ENCODE results near the gene SSUH2. TPM values are rescaled to one million over a fixed set of nuclear protein-coding genes. Genes with fewer than 3 reads are reported as not detected.
A peak's percentile ranks its signal among the peaks of the same experiment; 100 is the strongest.

Gene SSUH2
- total RNA-seq, 1 experiment from 2014 or later, result 0.06 TPM

DNA sequence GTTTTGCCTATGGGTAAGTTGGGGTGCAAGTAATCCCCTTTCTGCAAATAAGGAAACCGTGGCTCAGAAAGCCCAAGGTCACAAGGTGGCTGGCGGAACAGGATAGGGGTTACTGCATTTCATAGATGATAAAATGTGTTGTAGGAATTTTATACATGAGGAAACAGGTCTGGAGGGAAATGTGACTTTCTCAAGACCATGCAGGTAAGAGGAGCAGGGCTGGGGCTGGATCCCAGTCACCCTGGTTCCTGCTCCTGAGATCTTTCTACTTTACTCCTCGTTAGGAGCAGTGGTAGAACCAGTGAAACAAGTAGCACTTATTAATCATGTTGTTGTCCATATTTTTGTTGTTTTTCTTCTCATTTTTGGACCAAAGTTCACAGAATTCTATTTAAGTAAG lies 63.2 kb downstream of the SSUH2 start:
- DNase-seq (ENCODE audit: low spot score), result no peak

DNA sequence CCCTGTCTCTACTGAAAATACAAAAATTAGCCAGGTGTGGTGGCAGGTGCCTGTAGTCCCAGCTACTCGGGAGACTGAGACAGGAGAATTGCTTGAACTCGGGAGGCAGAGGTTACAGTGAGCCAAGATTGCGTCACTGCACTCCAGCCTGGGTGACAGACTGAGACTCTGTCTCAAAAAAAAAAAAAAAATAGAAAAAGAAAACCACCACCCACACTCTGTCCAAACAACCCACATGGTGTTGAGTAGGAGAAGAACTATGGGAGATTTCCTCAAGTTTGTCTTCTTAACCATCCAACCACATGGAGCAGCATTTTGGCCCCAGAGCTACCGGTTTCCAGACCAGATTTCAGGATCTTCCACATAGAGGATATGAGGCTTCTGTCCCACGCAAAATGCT lies 64.2 kb downstream of the SSUH2 start:
- peak; percentile 20 for DNase-seq (ENCODE audit: low spot score)

- DNase-seq (ENCODE audit: low spot score), result no peak
Measured at GRCh38 chr3:8579943-8580342, 64.7 kb downstream of the SSUH2 start.

GRCh38 chr3:8579096-8579495 lies 65.5 kb downstream of the SSUH2 start:
- DNase-seq (ENCODE audit: low spot score), result no peak

DNA sequence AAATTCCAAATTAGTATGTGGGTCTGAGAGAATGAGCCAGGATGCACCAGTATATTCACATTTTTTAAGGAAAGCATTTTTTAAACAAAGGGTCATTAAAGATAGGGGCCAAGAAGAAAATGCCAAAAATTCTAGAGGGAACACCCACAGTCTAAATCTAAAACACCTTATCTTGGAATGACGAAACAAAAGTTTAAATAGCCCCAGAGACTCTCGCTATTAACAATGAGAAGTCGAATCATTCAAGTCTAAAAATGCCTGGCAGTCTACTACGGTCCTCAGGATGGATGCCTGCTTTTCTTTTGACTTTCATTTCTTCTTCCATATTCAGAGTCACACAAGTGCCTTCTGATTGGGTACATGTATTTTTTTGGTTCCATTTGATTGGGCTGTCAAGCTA lies 66.3 kb downstream of the SSUH2 start:
- no peak for DNase-seq (ENCODE audit: low spot score)

- DNase-seq (ENCODE audit: low spot score), result no peak
Measured at GRCh38 chr3:8576841-8577571, 67.6 kb downstream of the SSUH2 start.

DNA sequence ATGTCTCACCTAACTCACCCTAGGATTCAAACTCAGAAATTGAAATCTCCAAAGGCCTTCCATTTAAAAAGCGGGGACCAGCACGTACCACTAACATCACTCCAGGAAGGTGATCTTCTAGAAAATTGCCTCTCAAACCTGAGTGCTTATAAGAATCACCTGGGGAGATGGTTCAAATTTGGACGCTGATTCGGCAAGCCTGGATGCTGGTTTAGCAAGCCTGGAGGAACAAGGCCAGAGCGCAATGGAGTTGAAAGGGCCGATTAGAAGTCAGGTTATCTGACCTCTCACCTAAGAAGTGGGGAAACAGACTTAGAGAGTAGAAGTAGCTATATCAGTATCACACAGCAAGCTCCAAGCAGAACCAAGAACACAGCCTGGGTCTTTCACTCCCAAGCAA lies 68.2 kb downstream of the SSUH2 start:
- no peak for DNase-seq (ENCODE audit: low spot score)

DNA sequence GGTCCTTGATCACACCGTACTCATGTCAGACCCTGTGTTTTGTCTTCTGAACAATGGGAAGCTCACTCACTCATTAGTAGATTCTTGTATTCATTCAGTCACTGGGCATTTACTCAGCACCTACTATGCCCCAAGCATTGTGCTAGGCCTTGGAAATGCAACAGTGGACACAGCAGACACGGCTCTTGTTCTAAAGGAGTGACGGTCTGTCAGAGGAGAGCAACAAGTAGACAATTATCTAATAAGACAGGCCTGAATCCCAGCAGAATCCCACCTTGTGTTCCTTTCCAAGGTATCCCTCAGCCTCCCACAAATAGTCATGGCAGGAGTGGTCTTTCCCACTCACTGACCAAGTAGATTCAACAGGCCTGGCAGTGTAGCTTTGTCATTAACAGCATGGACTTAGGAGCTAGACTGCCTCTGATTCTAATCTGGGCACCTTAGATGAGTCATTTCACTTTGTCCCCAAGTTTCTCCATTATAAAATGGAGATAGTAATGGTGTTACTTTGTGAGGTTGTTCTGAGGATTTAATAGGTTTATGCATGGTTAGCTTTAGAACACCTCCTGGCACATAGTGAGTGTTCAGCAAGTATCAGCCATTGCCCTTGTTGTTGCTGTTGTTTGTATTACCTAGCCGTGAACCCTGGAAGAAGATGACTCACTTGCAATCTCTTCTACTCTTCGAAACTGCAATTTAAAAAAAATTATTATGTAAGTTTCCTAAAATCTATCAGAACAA lies 69.1 kb downstream of the SSUH2 start:
- DNase-seq (ENCODE audit: low spot score), result no peak

DNA sequence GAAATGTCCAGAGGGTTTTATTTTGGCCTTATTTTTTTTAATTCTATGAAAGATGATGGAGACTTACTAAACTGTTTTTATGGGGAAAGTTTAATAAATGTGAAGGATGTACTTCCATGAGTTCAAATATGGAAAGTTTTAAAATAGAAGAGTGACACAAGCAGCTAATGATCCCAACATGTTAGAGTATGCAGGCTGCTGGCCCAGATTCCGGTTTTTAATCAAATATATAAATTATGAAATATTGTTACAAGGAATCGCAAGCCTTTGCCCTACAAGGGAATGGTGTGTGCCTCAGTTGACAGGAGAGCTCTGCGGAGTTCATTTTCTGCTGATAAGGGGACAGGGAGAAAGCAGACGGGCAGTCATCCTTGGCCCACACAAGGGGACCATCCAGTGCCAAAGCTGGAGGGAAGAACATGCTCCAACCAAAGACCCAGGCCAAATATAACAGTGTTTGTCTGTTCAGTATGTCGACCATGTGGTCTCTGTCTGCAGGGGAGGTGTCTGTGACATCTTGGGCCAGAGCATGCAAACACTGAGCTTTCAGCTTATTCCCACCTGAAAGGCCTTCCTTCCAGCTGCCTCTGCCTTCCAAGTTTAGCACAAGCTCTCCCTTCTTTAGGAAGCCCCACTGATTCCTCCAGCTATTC lies 69.8 kb downstream of the SSUH2 start:
- DNase-seq (ENCODE audit: low spot score), result no peak

DNA sequence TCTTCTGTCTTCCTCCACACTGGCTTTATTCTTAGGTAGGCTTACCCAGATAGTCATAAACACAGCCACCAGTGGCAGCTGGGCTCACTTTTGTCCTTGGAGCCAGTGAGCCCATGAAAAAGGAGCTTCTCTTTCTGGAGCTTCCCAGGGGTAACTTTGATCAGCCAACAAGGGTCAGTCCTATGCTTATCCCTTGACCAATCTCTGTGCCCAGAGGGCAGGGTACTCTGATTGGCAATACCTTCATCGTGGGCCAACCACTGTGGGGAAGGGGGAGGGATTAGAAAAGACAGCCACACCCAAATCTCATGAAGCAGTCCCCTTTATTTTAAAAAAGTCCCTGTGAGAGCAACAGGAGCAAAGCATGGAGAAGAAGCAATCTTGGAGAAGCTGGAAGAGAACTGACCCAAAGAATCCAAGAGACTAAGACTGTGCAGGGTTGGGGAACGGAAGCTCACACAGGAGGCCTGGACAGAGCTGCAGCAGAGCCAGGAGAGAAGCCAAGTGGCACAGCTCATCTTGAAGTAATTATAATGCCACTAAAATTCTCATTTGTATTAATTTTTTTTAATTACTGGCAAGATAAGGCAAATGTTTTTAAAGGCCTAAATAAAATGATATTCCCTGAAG lies 70.4 kb downstream of the SSUH2 start:
- no peak for DNase-seq (ENCODE audit: low spot score)

GRCh38 chr3:8573342-8573926 lies 71.2 kb downstream of the SSUH2 start:
- no peak for DNase-seq (ENCODE audit: low spot score)

GRCh38 chr3:8571256-8571655 lies 73.3 kb downstream of the SSUH2 start:
- no peak for DNase-seq (ENCODE audit: low spot score)

Other genes with a start within 250 kb of the SSUH2 start
- gene LMCD1, start 143.0 kb downstream of the SSUH2 start, total RNA-seq (2014; rRNA removed; shearing (Covaris generic)), result 12.0 and 13.7 TPM in 2 replicates
- gene CAV3, start 89.0 kb upstream of the SSUH2 start, total RNA-seq (2014; rRNA removed; shearing (Covaris generic)), result not detected in 2 replicates
- gene OXTR, start 124.8 kb upstream of the SSUH2 start, total RNA-seq (2014; rRNA removed; shearing (Covaris generic)), result 0.12 and 0.27 TPM in 2 replicates